Lower leg skin (tissue), 3 donors: Measurements from ENCODE around the gene TMEM181.

Experiments used
- POLR2A ChIP-seq, 2 donors: fragments of 450-650 bp; IDR thresholded peaks; one replicate each; pipeline ENCODE4 v1.6.1; 2016 to 2017; ENCODE audit warnings: antibody characterized with exemption in 2 of 2, mild to moderate bottlenecking in 1 of 2, moderate library complexity in 1 of 2
- TF ChIP-seq, protein P1 (sequence below), 3 donors: fragments of 450-650 bp; IDR thresholded peaks; one replicate each; pipeline ENCODE4 v1.5.1; 2016; ENCODE audit warnings: antibody characterized with exemption in 3 of 3, mild to moderate bottlenecking in 3 of 3, moderate library complexity in 2 of 3

GRCh38 chr6:158663625-158664165 is 103.8 kb downstream of the TMEM181 start:
- TF ChIP-seq, protein P1, sequence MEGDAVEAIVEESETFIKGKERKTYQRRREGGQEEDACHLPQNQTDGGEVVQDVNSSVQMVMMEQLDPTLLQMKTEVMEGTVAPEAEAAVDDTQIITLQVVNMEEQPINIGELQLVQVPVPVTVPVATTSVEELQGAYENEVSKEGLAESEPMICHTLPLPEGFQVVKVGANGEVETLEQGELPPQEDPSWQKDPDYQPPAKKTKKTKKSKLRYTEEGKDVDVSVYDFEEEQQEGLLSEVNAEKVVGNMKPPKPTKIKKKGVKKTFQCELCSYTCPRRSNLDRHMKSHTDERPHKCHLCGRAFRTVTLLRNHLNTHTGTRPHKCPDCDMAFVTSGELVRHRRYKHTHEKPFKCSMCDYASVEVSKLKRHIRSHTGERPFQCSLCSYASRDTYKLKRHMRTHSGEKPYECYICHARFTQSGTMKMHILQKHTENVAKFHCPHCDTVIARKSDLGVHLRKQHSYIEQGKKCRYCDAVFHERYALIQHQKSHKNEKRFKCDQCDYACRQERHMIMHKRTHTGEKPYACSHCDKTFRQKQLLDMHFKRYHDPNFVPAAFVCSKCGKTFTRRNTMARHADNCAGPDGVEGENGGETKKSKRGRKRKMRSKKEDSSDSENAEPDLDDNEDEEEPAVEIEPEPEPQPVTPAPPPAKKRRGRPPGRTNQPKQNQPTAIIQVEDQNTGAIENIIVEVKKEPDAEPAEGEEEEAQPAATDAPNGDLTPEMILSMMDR (IDR thresholded peaks at IDR 0.05) = no peak
- TF ChIP-seq POLR2A (IDR thresholded peaks at IDR 0.05) = no peak
